DMS53 treated with DMSO at 0.1 percent for 48 hours (cell line): ENCODE data around the gene RAPGEF1.
"Not testable (repeated sequence)": the region's sequence is repeated elsewhere in the genome, so short reads cannot be mapped to it uniquely, and the experiment has no call there.

Experiments used
- DNase-seq: peaks from one replicate; lab custom pipeline; 2025; ENCODE audit not compliant: unreplicated experiment; lab: John Stamatoyannopoulos, UW

RAPGEF1 gene

GRCh38 chr9:131739959-131740648, at the start of gene RAPGEF1:
RAPGEF1 (minus strand) TSS chr9:131740076; CDS start chr9:131739830, 246 bp downstream.
- peak; percentile 15 for DNase-seq

- no peak for DNase-seq
Measured at GRCh38 chr9:131788851-131789250, 49.0 kb upstream of the RAPGEF1 start.

DNA sequence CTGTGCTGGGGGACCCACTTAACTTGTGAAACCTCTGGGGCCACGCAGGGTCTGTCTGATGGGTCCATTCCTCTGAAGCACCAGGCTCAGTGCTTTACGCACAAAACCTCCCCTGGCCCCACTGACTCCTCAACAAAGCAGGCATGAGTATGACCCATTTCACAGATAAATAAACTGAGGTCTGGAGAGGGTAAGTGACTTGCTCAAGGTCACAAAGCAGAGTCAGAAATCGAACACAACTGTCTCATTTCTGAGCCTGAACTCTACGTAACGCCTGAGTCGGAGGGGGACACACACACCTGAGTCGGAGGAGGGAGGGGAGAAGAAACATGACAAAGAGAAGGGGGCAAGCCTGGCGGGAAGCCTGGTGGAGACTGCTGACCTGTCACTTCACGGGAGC, 48.0 kb upstream of the RAPGEF1 start:
- DNase-seq: no peak

DNA sequence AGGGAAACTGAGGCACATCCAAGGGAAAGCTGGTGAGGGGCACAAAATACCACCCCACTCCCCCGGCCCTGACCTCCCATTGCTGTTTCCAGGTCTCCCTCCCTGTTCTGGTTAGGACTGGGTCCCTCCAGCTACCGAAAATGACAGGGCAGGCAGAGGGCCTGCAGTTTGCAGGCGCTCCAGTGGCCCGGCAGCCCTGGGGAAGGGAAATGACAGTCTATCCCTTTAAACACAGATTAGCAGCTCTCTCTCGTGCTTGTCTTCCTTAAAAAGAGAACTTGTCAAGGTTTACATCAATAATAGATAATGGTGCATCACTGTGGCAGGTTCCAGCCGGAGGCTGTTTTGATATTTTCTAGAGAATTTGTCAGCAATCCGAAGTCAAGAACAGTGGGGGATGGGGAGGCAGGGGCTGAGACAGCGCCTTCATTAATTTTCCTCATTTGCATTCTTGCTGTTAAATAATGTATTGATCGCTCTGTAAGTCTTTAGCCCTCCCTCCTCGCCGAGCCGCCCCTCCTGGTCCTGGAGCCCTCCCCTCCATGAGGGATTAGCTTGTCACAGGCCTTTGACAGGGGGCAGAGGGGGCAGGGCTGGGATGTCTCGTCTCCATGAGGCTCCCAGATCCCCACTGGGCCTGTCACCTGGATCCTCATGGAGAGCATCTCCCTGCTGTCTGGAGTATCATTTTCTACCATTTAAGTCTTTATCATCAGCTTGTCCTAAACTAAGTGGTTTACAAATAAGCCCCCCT, 45.0 kb upstream of the RAPGEF1 start:
- no peak for DNase-seq

GRCh38 chr9:131781069-131781468, 41.2 kb upstream of the RAPGEF1 start:
- DNase-seq: no peak

DNA sequence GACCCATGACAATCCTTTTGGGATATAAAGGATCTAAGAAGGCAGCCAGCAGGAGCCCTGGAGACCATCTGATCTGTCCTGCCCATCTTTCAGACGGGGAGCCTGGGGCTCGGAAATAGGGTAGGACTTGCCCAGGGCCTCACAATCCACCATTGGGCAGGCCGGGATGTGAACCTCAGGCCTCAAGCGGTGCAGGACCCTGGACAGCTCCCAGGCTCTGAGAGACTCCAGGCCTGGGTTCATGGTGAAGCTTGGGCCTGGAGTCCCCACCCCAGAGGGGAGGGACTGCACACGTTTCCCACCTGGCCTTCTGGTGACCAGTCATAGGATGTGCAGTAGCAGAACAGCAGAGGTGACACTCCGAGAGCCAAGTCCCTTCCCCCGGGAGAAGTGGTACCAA, 36.6 kb upstream of the RAPGEF1 start:
- DNase-seq: no peak

DNA sequence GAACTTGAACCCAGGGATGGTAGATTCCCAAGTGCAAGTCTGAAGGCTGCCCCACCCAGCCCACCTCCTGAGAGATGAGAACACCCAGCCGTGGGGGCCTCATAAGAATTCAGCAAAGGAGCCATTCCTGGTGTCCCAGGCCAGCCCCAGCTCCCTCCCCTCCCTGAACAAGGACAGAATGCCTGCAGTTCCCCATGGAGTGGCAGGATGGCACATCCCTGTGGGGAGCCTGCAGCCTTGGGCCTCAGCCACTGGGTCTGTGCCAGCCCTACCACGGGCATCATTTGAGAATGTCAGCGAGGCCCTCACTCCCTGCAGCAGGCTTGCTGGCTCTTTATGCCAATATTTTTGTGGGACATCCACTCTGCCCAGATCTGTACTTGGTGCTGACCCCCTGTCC, 36.2 kb upstream of the RAPGEF1 start:
- DNase-seq: no peak

DNA sequence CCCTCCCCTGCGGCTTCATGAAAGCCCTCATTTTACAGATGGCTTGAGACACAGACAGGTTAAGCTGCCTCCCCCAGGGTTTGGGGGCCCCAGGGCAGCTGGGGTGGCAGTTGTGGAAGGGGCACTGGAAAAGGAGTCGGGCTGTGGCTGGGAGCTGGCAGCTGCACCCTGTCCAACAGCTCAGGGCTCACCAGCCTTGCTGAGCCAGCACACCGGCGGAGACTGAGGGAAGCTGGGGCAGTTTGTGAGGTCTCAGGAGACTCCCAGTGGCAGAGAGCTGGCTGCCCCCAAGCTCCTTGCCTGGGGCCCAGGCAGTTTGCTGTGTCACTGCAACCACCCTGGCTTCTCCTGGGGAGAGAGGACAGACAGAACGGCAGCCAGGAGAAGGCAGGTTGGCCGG, 34.8 kb upstream of the RAPGEF1 start:
- no peak for DNase-seq

GRCh38 chr9:131773911-131774379, 34.1 kb upstream of the RAPGEF1 start:
- DNase-seq: no peak

- DNase-seq: no peak
Measured at GRCh38 chr9:131772940-131773339, 33.1 kb upstream of the RAPGEF1 start.

GRCh38 chr9:131771646-131772045, 31.8 kb upstream of the RAPGEF1 start:
- DNase-seq: no peak

DNA sequence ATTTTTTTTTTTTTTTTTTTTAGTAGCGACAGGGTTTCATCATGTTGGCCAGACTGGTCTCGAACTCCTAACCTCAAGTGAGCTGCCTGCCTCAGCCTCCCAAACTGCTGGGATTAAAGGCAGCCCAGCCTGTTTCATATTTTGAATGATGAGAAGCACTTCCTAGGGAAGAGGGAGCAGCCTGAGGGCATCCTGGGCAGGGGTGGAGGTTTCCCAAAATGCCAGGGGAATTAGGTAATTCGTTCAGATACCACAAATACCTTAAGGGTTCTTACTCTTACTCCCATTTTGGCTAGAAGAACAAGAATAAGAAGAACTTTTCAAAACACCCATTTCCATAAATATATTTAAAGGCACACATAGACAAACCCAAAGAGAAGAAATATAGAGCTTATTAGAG, 29.5 kb upstream of the RAPGEF1 start:
- no peak for DNase-seq

DNA sequence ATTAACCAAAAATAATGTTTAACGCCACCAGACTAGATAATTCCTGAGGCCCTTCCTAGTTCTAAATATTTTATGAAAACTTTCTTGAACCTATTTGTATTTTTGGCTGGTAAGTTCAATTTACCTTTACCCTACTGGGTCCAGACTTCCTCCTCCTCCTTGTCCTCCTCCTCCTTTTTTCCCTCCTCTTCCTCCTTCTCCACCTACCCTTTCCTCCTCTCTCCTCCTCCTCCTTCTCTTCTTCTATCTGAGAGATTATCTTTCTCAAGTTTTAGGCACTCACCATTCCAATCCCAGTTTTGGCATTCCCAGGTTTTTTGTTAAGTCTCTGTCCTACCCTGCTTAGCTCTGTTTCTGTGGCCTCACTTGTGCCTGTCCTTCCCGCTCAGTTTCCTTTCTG, 24.7 kb upstream of the RAPGEF1 start:
- DNase-seq: no peak

GRCh38 chr9:131762356-131762932, 22.6 kb upstream of the RAPGEF1 start:
- DNase-seq: peak; percentile 51

GRCh38 chr9:131759017-131759647, 19.3 kb upstream of the RAPGEF1 start:
- DNase-seq: peak; percentile 77

DNA sequence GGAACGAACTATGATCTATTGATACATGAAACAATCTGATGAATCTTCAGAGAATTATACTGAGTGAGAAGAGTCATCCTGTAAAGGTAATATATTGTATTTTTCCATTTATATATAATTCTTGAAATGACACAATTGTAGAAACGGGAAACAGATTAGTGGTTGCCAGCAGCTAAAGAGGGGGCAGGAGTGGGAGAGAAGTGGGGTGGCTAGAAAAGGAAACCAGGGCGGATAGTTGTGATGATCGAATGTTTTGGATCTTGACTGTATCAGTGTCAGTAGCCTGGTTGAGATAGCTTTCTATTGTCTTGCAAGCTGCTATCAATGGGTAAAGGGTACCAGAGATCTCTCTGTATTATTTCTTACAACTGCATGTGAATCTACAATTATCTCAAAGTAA, 17.7 kb upstream of the RAPGEF1 start:
- DNase-seq: no peak

DNA sequence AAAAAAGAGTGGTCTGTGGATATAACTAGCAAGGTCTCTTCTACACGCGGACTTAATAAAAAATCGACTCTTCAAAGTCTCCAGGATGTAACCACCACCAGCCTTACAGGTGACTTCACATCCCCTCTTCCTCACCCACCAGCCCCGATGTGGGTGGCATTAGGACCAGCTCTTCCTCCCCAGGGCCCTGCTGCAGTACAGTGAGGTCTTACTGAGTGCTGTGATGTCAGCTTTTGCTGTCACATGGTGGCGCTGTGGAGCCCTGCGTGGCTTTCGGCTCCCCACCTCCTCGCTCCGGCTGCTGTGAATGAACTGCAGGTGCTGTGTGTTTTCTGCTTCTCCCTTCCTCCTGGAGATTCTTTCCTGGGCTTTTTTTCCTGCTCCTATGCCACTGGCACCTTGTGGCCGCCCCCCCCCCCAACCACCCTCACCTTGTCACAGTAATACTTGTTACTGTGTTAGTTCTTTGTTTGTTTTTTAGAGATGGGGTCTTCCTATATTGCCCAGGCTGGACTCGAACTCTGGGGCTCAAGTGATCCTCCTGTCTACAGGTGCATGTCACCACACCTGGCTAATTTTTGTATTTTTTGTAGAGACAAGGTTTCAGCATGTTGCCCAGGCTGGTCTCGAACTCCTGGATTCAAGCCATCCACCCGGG, 15.8 kb upstream of the RAPGEF1 start:
- peak; percentile 82 for DNase-seq

DNA sequence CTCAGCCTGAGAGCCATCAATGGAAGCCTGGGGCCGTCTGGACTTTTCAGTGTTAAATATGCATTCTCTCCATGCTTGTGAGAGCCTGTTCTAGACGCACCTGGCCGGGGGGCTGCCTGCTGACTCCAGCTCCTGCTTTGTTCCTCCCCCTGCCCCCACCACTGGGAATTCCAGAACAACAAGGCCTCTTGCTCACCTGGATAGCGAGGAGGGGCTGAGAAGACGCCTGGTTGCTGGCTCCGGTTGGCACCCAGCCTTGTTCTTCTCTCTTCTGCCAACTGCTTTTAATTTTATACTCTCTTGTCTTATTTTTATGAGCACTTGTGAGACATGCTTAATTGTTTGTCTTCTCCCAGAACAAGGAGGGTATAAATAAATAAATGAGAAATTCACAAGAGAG, 15.0 kb upstream of the RAPGEF1 start:
- DNase-seq: no peak

DNA sequence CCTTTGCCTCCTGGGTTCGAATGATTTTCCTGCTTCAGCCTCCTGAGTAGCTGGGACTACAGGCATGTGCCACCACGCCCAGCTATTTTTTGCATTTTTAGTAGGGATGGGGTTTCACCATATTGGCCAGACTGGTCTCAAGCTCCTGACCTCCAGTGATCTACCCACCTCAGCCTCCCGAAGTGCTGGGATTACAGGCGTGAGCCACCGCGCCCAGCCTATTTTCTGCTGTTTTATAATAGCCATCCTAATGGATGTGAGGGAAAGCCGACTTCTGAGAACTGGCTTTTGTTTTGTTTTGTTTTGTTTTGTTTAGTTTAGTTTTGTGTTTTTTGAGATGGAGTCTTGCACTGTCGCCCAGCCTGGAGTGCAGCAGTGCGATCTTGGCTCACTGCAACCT, 13.9 kb upstream of the RAPGEF1 start:
- not testable (repeated sequence) for DNase-seq

- DNase-seq: no peak
Measured at GRCh38 chr9:131752231-131752884, 12.5 kb upstream of the RAPGEF1 start.
